ENCODE data around the gene IQCE. TPM values are rescaled to one million over a fixed set of nuclear protein-coding genes. Genes with fewer than 3 reads are reported as not detected.

The IQCE gene
- total RNA-seq, 1 experiment from 2014 or later, result 16.7 TPM

DNA sequence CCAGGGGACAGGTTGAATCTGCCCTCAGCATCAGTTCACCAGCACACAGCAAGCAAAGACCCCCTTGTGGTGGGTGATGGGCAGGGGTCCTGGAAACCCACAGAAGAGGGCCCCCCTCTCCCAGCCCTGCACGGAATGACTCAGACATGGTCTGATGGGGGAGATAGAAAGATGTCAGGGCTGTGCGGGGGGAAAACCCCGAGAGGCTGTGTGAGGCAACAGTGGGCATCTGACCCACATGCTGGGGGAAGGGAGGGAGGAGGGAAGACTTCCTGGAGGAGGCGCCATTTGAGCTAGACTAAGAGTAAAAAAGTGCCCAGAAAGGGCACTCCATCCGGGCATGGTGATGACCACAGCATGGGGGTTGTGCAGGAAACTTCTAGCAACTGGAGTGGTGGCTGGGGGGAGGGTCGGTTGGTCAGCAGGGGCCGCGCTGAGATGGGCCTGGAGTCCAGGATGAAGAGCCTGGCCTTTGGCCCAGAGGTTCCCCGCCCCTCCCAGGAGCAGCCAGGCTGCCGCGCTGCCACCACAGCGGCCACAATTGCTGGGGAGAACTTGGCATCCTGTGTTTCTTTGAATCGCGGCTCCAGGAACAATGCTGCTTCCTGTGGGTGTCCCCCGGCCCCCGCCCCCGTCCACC is 36.7 kb upstream of the IQCE start:
- no peak overlapping the region for H3K27ac Mint-ChIP-seq (ENCODE audit: low read depth, unreplicated experiment)
- H3K9me3 Mint-ChIP-seq (ENCODE audit: unreplicated experiment), result no peaks in the 10 kb centered on the region
- intact Hi-C loops (cut with micrococcal nuclease), result loop anchor here (5.0 kb wide), 1 partner anchor 35 kb away; the partner anchor contains the start of genes BRAT1 and IQCE
- peak overlapping the region; percentile 70 for H3K4me3 Mint-ChIP-seq (ENCODE audit: unreplicated experiment)
- H3K4me1 Mint-ChIP-seq (ENCODE audit: insufficient read depth, unreplicated experiment), result peaks cover 16% of the 10 kb centered on the region
- POLR2A ChIA-PET, result interaction anchor here (0.7 to 2.6 kb wide), 8 partner anchors 32 to 966 kb away, joined by 3 to 15 read pairs (median 3); partner anchors contain the start of genes IQCE and TMEM184A
- DNase-seq (ENCODE audit: unreplicated experiment), result peak; percentile 55
- H3K36me3 Mint-ChIP-seq (ENCODE audit: insufficient read depth, unreplicated experiment), result peaks cover 2% of the 10 kb centered on the region
- H3K27me3 Mint-ChIP-seq (ENCODE audit: insufficient read depth, unreplicated experiment), result no peaks in the 10 kb centered on the region
- TF ChIP-seq, protein P1, sequence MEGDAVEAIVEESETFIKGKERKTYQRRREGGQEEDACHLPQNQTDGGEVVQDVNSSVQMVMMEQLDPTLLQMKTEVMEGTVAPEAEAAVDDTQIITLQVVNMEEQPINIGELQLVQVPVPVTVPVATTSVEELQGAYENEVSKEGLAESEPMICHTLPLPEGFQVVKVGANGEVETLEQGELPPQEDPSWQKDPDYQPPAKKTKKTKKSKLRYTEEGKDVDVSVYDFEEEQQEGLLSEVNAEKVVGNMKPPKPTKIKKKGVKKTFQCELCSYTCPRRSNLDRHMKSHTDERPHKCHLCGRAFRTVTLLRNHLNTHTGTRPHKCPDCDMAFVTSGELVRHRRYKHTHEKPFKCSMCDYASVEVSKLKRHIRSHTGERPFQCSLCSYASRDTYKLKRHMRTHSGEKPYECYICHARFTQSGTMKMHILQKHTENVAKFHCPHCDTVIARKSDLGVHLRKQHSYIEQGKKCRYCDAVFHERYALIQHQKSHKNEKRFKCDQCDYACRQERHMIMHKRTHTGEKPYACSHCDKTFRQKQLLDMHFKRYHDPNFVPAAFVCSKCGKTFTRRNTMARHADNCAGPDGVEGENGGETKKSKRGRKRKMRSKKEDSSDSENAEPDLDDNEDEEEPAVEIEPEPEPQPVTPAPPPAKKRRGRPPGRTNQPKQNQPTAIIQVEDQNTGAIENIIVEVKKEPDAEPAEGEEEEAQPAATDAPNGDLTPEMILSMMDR (IDR thresholded peaks at IDR 0.05; ENCODE audit: unreplicated experiment), result no peak
- CTCF ChIA-PET, result interaction anchor here (0.9 kb wide), 1 partner anchor 42 kb away, joined by 3 read pairs; no protein-coding TSS in a partner anchor
- BruUV-seq (replicated peaks), result no TSS peak

DNA sequence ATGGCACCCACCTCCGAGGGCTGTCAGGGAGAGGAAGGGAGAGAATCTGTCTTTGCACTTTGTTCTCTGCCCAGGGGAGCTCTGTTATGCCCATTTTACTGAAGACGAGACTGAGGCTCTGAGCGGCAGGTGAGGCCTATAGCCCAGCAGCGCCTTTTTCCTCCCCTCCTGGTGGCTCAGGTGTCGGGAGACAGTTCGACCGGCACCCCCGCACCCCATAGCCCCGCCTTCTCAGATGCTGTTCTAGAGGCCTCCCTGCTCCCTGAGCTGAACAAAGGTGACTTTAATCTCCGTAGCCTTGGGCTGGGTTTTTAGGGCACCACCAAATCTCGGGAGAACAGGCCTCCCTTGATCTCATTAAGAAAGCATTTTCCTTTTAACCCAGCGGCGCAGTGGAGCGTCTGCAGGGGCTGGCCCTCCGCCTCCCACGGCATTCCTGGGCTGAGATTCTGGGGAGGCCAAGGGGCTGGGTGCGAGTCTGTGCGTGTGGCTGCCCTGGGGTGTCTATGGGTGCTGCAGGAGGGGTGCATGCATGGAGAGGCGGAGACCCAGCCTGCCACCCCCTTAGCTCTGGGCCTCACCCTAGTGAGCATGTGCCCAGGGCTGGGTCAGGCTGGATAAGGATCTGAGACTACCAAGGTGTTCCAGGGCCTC is 35.9 kb upstream of the IQCE start:
- no TSS peak for BruUV-seq (replicated peaks)

DNA sequence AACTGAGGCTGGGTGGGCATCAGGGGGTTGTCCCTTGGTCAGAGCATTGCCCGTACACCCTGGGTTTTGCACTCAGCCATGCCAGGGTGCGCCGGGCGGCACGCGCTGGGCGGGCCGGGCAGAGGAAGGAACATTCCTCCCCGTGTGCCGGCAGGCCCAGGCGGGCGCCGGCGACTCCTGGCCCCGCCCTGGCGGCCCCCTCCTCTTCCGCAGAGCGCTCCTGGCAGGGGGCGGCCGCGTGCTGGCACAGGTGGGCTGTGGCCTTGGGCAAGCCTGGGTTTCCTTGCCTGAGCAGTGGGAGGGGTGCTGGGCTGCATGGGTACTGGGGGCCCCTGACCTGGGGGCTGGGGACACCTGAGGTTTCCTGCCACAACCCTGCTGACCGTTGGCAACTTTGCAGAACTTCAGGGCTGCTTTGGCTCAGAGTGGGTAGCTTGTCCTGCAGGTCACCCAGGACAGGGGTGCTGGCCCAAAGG is 35.3 kb upstream of the IQCE start:
- POLR2A ChIA-PET, result interaction anchor here (0.6 to 2.6 kb wide), 8 partner anchors 17 to 234 kb away, joined by 3 to 15 read pairs (median 4); partner anchors contain the start of genes BRAT1 and IQCE
- Mint-ChIP-seq H3K4me1 (ENCODE audit: insufficient read depth, unreplicated experiment) (peaks cover 27% of the 10 kb centered on the region), H3K4me3 (ENCODE audit: unreplicated experiment) (peak overlapping the region; percentile 70), H3K9me3 (ENCODE audit: unreplicated experiment) (no peaks in the 10 kb centered on the region), H3K36me3 (ENCODE audit: insufficient read depth, unreplicated experiment) (peaks cover 5% of the 10 kb centered on the region), H3K27me3 (ENCODE audit: insufficient read depth, unreplicated experiment) (no peaks in the 10 kb centered on the region), H3K27ac (ENCODE audit: low read depth, unreplicated experiment) (peak overlapping the region; percentile 82)
- CTCF ChIA-PET, result interaction anchor here (0.9 kb wide), 1 partner anchor 36 kb away, joined by 3 read pairs; no protein-coding TSS in a partner anchor
- peak; percentile 65 for DNase-seq (ENCODE audit: unreplicated experiment)
- intact Hi-C loops (cut with micrococcal nuclease), result loop anchor here (5.0 kb wide), 1 partner anchor 34 kb away; the partner anchor contains the start of genes BRAT1 and IQCE
- TF ChIP-seq, protein P1 (IDR thresholded peaks at IDR 0.05; ENCODE audit: unreplicated experiment), result no peak
- BruUV-seq (replicated peaks), result no TSS peak

More for the DNA sequence above, 35.9 kb upstream of the IQCE start:
- H3K9me3 Mint-ChIP-seq (ENCODE audit: unreplicated experiment), result no peaks in the 10 kb centered on the region
- peak overlapping the region; percentile 82 for H3K27ac Mint-ChIP-seq (ENCODE audit: low read depth, unreplicated experiment)
- peaks cover 21% of the 10 kb centered on the region for H3K4me1 Mint-ChIP-seq (ENCODE audit: insufficient read depth, unreplicated experiment)
- H3K27me3 Mint-ChIP-seq (ENCODE audit: insufficient read depth, unreplicated experiment), result no peaks in the 10 kb centered on the region
- H3K36me3 Mint-ChIP-seq (ENCODE audit: insufficient read depth, unreplicated experiment), result peaks cover 5% of the 10 kb centered on the region
- peak; percentile 84 for DNase-seq (ENCODE audit: unreplicated experiment)
- TF ChIP-seq, protein P1 (IDR thresholded peaks at IDR 0.05; ENCODE audit: unreplicated experiment), result no peak
- POLR2A ChIA-PET, result interaction anchor here (0.6 to 2.6 kb wide), 12 partner anchors 17 to 967 kb away, joined by 3 to 15 read pairs (median 3); partner anchors contain the start of genes BRAT1, IQCE and TMEM184A
- intact Hi-C loops (cut with micrococcal nuclease), result loop anchor here (5.0 kb wide), 1 partner anchor 34 kb away; the partner anchor contains the start of genes BRAT1 and IQCE
- H3K4me3 Mint-ChIP-seq (ENCODE audit: unreplicated experiment), result peak overlapping the region; percentile 70
- CTCF ChIA-PET, result interaction anchor here (0.6 to 0.9 kb wide), 2 partner anchors 41 to 970 kb away, joined by 3 read pairs; no protein-coding TSS in a partner anchor
